Daoy (cell line): Measurements from ENCODE around the gene ZNF501. TPM values are rescaled to one million over a fixed set of nuclear protein-coding genes. Genes with fewer than 3 reads are reported as not detected.

Experiments
- total RNA-seq: library from RNA; depleted of rRNA; stranded (reverse); fragments of >200 nt; shearing (Covaris generic); gene quantifications from 2 replicates; pipeline ENCODE4 v1.2.3, GENCODE V29; 2014; rRNA removed

Gene ZNF501
- total RNA-seq, 1 experiment from 2014 or later, result 2.7 TPM

Other genes starting within 250 kb of the ZNF501 start
- 2.1 and 2.2 TPM in 2 replicates for gene ZKSCAN7, start 174.4 kb upstream of the ZNF501 start, total RNA-seq
- gene ZNF660, start 144.7 kb upstream of the ZNF501 start, total RNA-seq, result 0.60 and 0.91 TPM in 2 replicates
- 11.1 and 12.8 TPM in 2 replicates for gene ZNF197, start 104.6 kb upstream of the ZNF501 start, total RNA-seq
- 13.7 and 17.4 TPM in 2 replicates for gene ZNF35, start 80.9 kb upstream of the ZNF501 start, total RNA-seq
- gene ZNF502, start 17.0 kb upstream of the ZNF501 start, total RNA-seq, result 3.6 and 5.7 TPM in 2 replicates
- gene KIAA1143, start 32.0 kb downstream of the ZNF501 start, total RNA-seq, result 17.5 and 21.8 TPM in 2 replicates
- gene KIF15, start 32.2 kb downstream of the ZNF501 start, total RNA-seq, result 20.4 and 38.3 TPM in 2 replicates
- 8.5 and 11.6 TPM in 2 replicates for gene TMEM42, start 132.3 kb downstream of the ZNF501 start, total RNA-seq
- 0.17 and 0.51 TPM in 2 replicates for gene TGM4, start 145.0 kb downstream of the ZNF501 start, total RNA-seq
- 41.8 and 45.4 TPM in 2 replicates for gene ZDHHC3, start 246.5 kb downstream of the ZNF501 start, total RNA-seq
- gene EXOSC7, start 246.6 kb downstream of the ZNF501 start, total RNA-seq, result 84.0 and 85.5 TPM in 2 replicates